GM13977 (cell line): Measurements from ENCODE around the gene OR4D10.
"Not testable (repeated sequence)": the region's sequence is repeated elsewhere in the genome, so short reads cannot be mapped to it uniquely, and the experiment has no call there.

ENCODE experiments used
- DNase-seq: peaks from one replicate; pipeline ENCODE4 v3.0.0; 2012; ENCODE audit warnings: low spot score
- in situ Hi-C: fragments of 300-500 bp; cut with MboI; formaldehyde crosslinking; loops from one replicate; pipeline ENCODE4 v1.12.0; 2022; ENCODE audit warnings: low sequenced_read_pairs, low pct_unique_long_range_greater_than_20kb, mixed read lengths, inconsistent platforms; ENCODE audit not compliant: unreplicated experiment
- TF ChIP-seq, protein P1 (sequence below): IDR thresholded peaks from 2 replicates; pipeline ENCODE4 v1.5.1; 2012; ENCODE audit warnings: mild to moderate bottlenecking, control low read depth; ENCODE audit not compliant: insufficient read depth; ENCODE audit errors: extremely low read depth, missing control alignments

Gene OR4D10

DNA sequence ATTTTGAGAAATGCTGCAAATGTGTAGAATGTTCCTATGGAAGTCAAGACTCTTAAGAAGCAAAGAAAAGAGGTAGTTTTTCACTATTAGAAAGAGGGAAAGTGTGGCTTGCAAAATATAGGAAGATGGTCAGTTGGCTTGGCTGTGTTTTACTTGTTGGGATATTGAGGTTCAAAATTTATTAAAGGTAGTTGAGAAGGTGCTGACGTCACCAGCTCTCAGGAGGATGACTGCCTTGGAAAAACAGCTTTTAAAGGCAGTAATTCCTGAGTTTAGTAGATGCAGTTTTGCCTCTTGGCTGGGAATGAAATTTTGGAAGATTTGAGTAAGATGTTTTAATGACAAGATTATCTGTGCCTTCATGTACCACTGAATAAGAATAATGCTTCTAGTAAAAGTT, 38.6 kb downstream of the OR4D10 start:
- DNase-seq: no peak
- in situ Hi-C loops: no loop called here
- TF ChIP-seq, protein P1, sequence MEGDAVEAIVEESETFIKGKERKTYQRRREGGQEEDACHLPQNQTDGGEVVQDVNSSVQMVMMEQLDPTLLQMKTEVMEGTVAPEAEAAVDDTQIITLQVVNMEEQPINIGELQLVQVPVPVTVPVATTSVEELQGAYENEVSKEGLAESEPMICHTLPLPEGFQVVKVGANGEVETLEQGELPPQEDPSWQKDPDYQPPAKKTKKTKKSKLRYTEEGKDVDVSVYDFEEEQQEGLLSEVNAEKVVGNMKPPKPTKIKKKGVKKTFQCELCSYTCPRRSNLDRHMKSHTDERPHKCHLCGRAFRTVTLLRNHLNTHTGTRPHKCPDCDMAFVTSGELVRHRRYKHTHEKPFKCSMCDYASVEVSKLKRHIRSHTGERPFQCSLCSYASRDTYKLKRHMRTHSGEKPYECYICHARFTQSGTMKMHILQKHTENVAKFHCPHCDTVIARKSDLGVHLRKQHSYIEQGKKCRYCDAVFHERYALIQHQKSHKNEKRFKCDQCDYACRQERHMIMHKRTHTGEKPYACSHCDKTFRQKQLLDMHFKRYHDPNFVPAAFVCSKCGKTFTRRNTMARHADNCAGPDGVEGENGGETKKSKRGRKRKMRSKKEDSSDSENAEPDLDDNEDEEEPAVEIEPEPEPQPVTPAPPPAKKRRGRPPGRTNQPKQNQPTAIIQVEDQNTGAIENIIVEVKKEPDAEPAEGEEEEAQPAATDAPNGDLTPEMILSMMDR: no peak

DNA sequence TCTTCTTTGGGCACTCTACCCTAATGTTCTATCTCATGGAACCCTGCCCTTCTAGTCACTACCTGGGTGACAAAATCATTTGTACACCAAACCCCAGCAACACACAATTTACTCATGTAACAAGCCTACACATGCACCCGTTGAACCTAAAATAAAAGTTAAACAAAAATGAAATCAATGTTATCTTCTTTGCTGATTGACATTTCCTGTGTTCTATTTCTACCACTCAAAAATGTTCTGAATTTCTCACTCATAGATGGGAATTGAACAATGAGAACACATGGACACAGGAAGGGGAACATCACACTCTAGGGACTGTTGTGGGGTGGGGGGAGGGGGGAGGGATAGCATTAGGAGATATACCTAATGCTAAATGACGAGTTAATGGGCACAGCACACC, 47.0 kb downstream of the OR4D10 start:
- DNase-seq, in situ Hi-C loops: not testable (repeated sequence)

DNA sequence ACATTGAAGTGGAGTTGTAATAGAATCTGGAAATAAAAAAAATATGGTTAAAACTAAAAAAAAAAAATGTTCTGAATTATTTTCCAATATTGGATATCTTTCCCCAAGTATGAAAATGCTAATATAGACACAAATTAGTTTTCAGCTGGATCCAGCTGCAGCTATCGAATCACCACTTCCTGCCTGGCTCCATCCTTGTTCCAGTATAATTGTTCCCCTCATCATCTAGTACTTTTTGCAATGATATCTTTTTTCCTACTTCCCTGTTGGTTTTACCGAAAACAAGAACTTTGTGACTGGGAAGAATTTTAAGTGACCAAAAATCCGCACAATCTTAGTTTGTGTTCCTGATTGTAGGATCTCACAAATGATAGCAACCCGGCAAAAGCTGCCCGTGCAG, 47.6 kb downstream of the OR4D10 start:
- TF ChIP-seq, protein P1: no peak
- no peak for DNase-seq
- in situ Hi-C loops: no loop called here

DNA sequence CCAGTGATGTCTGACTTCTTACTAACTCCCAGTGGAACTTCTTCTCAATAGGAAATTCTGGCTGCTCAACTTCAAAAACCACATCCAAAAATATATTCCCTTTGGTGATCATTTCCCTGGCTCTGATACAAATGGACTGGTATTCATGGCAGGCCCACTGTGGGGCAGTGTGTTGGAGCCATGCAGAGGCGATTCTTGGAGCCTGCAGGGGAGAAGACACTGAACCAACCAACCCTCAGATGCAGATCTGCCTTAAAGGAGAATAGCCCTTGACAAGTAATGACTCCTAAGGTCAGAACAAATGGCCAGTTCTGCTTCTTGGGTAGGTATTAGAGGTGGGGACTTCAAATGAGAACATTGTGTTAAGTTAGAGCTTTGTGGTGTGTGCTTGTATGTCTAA, 50.4 kb downstream of the OR4D10 start:
- in situ Hi-C loops: no loop called here
- DNase-seq: no peak
- TF ChIP-seq, protein P1: peak; percentile 1

DNA sequence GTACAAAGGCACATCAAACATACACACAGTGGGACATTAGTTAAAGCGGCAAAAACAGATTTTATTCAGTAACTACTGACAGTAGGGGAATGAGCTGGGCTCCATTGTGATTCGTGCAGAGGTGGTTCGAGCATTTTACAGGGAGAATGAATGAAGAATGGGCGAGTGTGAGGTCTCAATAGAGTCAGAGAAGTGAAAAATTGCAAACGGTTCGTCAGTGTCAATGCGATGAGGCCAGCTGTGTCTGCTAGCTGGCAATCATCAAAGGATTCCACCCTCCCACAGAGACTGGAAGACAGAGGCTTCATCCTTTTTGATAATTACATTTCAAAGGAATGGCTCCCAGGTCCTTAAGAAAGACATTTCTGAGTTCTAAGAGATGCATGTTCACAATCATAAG, 55.6 kb downstream of the OR4D10 start:
- in situ Hi-C loops: no loop called here
- DNase-seq: no peak
- TF ChIP-seq, protein P1: no peak
